SU-DHL-6 (cell line): Measurements from ENCODE around the gene RIMBP2.

ENCODE experiments used
- EZH2phosphoT487 ChIP-seq: fragments of 200-600 bp; sonication (generic), shearing (Covaris generic); conservative IDR thresholded peaks from 2 replicates; pipeline ENCODE4 v1.6.1; 2018; ENCODE audit warnings: mild to moderate bottlenecking, antibody characterized with exemption, low read length, moderate library complexity, mixed read lengths
- TF ChIP-seq, protein P1 (sequence below): fragments of 200-600 bp; sonication (generic); IDR thresholded peaks from one replicate; pipeline ENCODE4 v1.5.1; 2017; ENCODE audit warnings: antibody characterized with exemption, mild to moderate bottlenecking, low read length, moderate library complexity; ENCODE audit not compliant: insufficient read depth, poor library complexity, severe bottlenecking

DNA sequence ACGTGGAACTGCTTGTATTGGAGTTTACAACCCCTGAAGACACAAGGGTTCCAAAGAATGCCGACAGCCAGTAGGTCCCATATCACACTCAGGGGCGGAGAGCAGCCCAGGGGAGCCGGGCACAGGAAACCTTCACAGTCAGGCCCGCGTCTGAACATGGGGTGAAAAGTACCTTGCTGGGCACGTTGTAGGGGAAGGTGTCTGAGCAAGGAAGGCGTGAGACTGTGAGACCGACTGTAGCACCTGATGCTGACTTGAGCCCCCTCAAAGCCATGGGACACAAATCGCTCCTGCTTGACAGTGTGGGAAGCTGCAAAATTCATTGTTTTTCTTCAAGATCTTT is 14.7 kb downstream of the RIMBP2 start:
- TF ChIP-seq, protein P1, sequence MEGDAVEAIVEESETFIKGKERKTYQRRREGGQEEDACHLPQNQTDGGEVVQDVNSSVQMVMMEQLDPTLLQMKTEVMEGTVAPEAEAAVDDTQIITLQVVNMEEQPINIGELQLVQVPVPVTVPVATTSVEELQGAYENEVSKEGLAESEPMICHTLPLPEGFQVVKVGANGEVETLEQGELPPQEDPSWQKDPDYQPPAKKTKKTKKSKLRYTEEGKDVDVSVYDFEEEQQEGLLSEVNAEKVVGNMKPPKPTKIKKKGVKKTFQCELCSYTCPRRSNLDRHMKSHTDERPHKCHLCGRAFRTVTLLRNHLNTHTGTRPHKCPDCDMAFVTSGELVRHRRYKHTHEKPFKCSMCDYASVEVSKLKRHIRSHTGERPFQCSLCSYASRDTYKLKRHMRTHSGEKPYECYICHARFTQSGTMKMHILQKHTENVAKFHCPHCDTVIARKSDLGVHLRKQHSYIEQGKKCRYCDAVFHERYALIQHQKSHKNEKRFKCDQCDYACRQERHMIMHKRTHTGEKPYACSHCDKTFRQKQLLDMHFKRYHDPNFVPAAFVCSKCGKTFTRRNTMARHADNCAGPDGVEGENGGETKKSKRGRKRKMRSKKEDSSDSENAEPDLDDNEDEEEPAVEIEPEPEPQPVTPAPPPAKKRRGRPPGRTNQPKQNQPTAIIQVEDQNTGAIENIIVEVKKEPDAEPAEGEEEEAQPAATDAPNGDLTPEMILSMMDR = no peak
- TF ChIP-seq EZH2phosphoT487 = no peak
